GM19023 (cell line): ENCODE data around the gene KRT7.
"Not testable (repeated sequence)": the region's sequence is repeated elsewhere in the genome, so short reads cannot be mapped to it uniquely, and the experiment has no call there.

ENCODE experiments used
- ATAC-seq: cut with Tn5 transposase; IDR thresholded peaks from one replicate; pipeline ENCODE4 v1.9.1; 2021; ENCODE audit warnings: mild to moderate bottlenecking, moderate library complexity; ENCODE audit not compliant: unreplicated experiment

KRT7 gene

GRCh38 chr12:52229836-52230343 lies 3.2 kb upstream of the KRT7 start:
- no peak for ATAC-seq

GRCh38 chr12:52230364-52231281 lies 2.4 kb upstream of the KRT7 start:
- ATAC-seq = no peak

- no peak for ATAC-seq
These were observed 1.5 kb upstream of the KRT7 start for GRCh38 chr12:52231305-52232202.

DNA sequence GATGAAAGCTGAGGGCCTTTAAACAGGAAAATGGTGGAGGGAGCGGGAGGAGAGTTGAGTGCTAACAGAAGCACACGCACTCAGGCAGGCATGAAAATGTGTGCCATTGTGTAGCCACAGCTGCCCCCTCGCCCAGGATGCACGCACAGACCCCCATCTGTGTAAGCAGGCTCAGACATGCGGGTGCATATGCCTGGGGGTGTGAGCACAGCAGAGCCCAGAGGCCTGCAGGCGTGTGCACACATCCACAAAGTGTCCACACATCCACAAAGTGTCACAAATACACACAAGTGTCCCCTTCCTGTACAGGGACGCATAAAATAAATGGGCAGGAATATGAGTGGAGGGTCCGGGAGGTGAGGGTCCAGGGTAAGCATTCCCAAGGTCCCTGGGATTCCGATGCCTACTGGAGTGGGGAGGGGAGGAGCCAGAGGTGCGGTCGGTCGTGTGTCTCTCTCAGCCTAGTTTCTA lies 805 bp upstream of the KRT7 start:
- no peak for ATAC-seq

- no peak for ATAC-seq
These were observed 592 bp downstream of the KRT7 start for GRCh38 chr12:52233462-52234207.

DNA sequence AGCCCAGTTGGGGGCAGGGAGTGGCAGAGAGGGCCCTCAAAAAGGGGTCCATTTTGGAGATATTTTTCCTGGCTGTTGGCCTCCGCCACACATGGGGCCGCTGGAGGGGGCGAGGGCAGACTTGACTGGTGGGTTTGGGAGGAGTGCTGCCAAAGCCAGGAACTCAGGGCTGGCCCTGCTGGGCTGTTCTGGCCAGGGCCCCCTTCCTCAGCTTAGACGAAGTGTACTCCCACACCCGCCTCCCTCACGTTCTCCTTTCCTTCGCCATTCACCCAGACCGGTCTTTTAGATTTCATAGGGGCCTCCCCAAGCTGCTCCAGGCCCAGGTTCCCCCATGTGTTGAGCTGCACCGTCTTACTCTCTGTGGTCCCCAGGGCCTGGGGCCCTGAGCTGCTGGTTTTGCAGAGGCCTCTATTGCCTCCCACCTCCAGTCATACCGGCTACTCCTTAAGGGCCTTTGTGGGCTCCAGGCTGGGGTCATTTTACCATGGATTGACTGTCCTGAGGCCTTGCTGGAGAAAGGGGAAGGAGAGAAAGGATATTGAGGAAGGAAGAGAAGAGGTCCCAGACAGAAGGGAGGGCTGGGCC lies 1.3 kb downstream of the KRT7 start:
- no peak for ATAC-seq

- no peak for ATAC-seq
These were observed 2.1 kb downstream of the KRT7 start for GRCh38 chr12:52235001-52235764.

- no peak for ATAC-seq
These were observed 2.8 kb downstream of the KRT7 start for GRCh38 chr12:52235822-52236361.

- ATAC-seq = no peak
These were observed 3.5 kb downstream of the KRT7 start for GRCh38 chr12:52236386-52237050.

- no peak for ATAC-seq
These were observed 5.3 kb downstream of the KRT7 start for GRCh38 chr12:52238207-52238840.

DNA sequence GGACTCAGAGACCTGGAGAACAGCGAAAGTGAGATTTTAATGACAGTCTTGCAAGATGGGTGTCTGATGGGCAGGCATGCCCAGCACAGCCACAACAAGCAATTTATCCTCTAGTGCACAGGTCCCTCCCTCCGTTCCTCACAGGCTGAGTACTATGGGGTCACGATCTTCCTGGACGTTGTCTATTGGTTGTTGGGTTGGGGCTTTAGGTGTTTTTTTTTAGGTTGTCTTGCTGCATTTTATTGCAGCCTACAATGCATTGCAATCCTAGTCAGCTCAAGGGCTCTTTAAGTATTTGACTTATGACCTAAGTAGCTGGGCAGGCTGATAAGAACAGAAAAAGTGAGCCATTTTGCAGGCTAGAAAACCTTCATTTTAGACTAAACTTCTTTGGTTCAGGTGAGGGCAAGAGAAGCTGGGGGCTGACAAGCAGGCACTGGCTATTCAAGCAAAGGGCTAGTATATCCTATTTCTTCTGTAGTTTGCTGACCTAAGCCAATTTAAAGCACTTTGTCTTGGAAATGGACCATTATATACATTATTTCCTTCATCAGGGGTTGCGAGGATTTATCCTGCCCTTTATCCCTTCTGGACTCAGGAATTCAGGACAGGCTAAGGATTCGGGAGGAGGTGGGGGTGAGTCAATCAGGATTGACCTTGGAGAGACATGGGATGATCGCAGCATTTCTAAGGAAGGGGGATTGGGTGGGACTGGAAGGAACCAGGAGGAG lies 6.0 kb downstream of the KRT7 start:
- no peak for ATAC-seq

DNA sequence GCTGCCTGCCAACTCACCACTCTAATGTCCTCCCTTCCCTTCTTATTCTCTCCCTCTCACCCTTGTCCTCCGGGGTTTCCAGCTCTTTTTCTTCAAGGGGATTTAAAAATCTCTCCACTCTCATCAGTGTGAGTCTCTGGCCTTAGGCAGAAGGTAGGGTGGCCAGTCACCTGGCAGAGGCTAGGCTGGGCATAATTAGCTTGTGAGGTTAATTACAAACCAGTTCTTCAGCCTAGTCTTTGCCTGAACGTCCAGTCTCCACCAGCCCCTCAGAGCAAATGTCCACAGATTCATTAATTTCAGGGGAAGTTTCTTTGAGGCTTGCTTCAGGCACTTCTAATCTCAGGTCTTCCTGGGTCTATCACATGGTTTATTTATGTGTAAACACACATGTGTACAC lies 6.7 kb downstream of the KRT7 start:
- no peak for ATAC-seq

DNA sequence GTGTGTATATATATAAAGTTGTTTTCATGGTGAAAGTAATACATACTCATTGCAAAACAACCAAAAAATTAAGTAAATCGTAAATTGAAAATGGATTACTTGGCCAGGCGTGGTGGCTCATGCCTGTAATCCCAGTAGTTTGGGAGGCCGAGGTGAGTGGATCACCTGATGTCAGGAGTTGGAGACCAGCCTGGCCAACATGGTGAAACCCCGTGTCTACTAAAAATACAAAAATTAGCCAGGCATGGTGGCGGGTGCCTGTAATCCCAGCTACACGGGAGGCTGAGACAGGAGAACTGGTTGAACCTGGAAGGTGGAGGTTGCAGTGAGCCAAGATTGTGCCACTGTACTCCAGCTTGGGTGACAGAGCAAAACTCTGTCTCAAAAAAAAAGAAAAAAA lies 7.2 kb downstream of the KRT7 start:
- ATAC-seq = not testable (repeated sequence)

DNA sequence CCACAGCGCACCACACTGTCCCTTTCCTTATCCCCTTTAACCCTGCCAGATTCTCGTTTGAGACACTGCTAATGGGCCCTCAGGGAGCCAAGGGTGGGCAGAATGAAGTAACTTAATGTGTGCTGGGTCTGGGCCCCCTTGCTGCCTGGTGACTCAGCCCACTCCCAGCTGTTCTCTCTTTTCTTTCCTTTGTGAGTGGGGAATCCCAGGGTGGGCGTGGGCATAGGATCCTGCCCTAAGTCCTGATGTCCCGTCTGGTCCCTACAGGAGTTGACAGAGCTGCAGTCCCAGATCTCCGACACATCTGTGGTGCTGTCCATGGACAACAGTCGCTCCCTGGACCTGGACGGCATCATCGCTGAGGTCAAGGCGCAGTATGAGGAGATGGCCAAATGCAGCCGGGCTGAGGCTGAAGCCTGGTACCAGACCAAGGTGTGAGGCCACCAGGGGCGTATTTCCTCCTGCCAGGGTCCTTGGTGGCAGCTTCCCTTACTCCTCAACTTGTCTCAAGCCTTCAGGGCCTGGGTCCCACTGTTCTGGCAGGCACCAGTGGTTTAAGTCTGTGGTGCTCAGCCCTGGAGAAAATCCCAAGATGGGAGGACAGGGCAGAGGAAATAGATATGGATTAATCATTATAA lies 8.3 kb downstream of the KRT7 start:
- no peak for ATAC-seq

DNA sequence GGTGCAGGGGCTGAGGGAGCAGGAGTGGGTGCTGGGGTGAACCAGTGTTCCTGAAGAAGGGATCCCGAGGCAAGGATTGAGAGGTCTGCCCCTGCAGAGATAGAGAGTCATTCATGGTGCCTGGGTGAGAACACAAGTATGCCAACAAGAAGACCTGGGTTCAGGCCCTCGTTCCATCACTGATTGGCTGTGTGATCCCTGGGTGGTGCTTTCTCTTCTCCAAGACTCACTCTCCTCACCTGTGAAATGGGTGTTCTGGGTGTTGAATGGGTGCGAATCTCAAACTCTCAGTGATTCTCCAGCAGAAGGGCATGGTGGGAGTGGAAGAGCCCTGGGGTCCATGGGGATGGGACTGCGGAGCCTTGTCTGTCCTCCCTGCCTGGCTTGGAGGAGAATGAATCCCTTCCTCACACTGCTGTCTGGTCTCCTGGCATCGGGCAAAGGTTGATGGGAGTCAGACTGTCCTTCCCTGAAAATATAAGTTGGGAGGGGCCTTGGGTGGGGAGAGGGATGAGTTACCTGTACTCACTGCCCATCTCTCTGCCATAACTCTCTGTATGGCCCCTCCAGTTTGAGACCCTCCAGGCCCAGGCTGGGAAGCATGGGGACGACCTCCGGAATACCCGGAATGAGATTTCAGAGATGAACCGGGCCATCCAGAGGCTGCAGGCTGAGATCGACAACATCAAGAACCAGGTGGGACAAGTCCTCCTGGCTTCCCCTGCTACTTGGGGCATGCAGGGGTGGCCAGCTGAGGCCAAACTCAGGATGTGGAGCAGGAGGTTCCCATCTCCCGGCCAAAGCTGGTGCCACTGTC lies 9.6 kb downstream of the KRT7 start:
- ATAC-seq = no peak

DNA sequence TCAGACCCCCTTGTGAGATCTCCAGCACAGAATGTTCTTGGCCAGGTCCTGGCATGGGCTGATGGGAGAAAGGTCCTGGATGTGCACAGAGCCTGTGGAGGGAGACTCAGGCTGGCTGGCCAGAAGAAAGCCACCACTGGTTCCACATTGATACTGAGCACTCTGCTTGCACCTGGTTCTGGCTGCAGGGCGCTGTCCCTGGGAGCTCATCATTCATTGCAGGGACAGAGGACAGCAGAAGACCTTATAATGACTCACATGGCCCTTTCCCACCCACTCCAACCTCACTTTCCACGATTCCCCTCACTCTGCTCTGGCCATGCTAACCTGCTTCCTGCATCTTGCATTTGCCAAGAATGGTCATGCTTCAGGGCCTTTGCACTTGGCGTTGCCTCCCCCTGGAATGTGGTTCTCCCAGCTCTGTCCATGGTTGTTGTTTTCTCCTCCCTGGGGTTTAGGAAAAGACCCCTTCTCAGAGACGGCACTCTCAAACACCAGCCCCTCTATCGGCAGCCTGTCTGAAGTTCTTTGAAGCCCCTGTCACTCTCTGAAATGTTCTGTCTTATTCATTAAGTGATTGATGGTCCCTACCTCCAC lies 10.3 kb downstream of the KRT7 start:
- no peak for ATAC-seq
